HAP-1 (cell line): ENCODE results near the gene VAV2.

Experiments
- DNase-seq, 2 experiments: peaks; one replicate each; pipeline ENCODE4 v3.0.0-alpha.2; 2016 to 2020; ENCODE audit warnings: low spot score in 2 of 2
- H3K27me3 ChIP-seq: fragments of 250-450 bp; sonication (Bioruptor Pico); 2 replicates; pipeline ENCODE4 v1.5.1; 2020; ENCODE audit warnings: low read depth, mild to moderate bottlenecking, moderate library complexity
- H3K36me3 ChIP-seq: fragments of 250-450 bp; sonication (Bioruptor Pico); replicated peaks from 2 replicates; pipeline ENCODE4 v1.5.1; 2020; ENCODE audit warnings: mild to moderate bottlenecking
- H3K4me1 ChIP-seq: fragments of 250-450 bp; sonication (Bioruptor Pico); 2 replicates; pipeline ENCODE4 v1.5.1; 2020; ENCODE audit warnings: mild to moderate bottlenecking
- H3K4me3 ChIP-seq: fragments of 250-450 bp; sonication (Bioruptor Pico); 2 replicates; pipeline ENCODE4 v1.5.1; 2020; ENCODE audit warnings: mild to moderate bottlenecking, moderate library complexity
- H3K9me3 ChIP-seq: fragments of 250-450 bp; sonication (Bioruptor Pico); 2 replicates; pipeline ENCODE4 v1.5.1; 2020; ENCODE audit warnings: mild to moderate bottlenecking, moderate library complexity
- in situ Hi-C: fragments of 300-500 bp; cut with MboI; formaldehyde crosslinking; loops from 3 replicates; pipeline ENCODE4 v1.14.3; 2020; ENCODE audit warnings: low sequenced_read_pairs, inconsistent platforms, mixed read lengths

The VAV2 gene

GRCh38 chr9:133814586-133815208 lies 177.4 kb downstream of the VAV2 start:
- no peaks in the 10 kb centered on the region for H3K4me1 ChIP-seq
- H3K4me3 ChIP-seq = no peak overlapping the region
- peaks cover 4% of the 10 kb centered on the region; the same call in 1 of the 2 replicates for H3K36me3 ChIP-seq
- H3K9me3 ChIP-seq = no peaks in the 10 kb centered on the region
- no peak for DNase-seq
- in situ Hi-C loops = no loop called here
- H3K27me3 ChIP-seq = no peaks in the 10 kb centered on the region

GRCh38 chr9:133813749-133814585 lies 178.2 kb downstream of the VAV2 start:
- H3K4me3 ChIP-seq = no peak overlapping the region
- no peak for DNase-seq
- no peaks in the 10 kb centered on the region for H3K27me3 ChIP-seq
- no peaks in the 10 kb centered on the region for H3K4me1 ChIP-seq
- in situ Hi-C loops = no loop called here
- H3K36me3 ChIP-seq = peaks cover 7% of the 10 kb centered on the region
- H3K9me3 ChIP-seq = no peaks in the 10 kb centered on the region

- DNase-seq = no peak
- Histone ChIP-seq H3K27me3 (no peaks in the 10 kb centered on the region), H3K9me3 (no peaks in the 10 kb centered on the region), H3K4me3 (no peak overlapping the region), H3K4me1 (no peaks in the 10 kb centered on the region), H3K36me3 (peaks cover 7% of the 10 kb centered on the region)
- in situ Hi-C loops = no loop called here
Measured at GRCh38 chr9:133812941-133813748, 179.0 kb downstream of the VAV2 start.

GRCh38 chr9:133812077-133812868 lies 179.9 kb downstream of the VAV2 start:
- Histone ChIP-seq H3K9me3 (no peaks in the 10 kb centered on the region), H3K4me3 (no peak overlapping the region), H3K36me3 (peaks cover 7% of the 10 kb centered on the region), H3K4me1 (no peaks in the 10 kb centered on the region), H3K27me3 (no peaks in the 10 kb centered on the region)
- in situ Hi-C loops = no loop called here
- no peak for DNase-seq

GRCh38 chr9:133811471-133811870 lies 180.7 kb downstream of the VAV2 start:
- H3K36me3 ChIP-seq = peaks cover 3% of the 10 kb centered on the region
- no peaks in the 10 kb centered on the region for H3K27me3 ChIP-seq
- in situ Hi-C loops = no loop called here
- H3K4me1 ChIP-seq = no peaks in the 10 kb centered on the region
- H3K4me3 ChIP-seq = no peak overlapping the region
- no peaks in the 10 kb centered on the region for H3K9me3 ChIP-seq
- DNase-seq = no peak

GRCh38 chr9:133810556-133811195 lies 181.4 kb downstream of the VAV2 start:
- no peak for DNase-seq
- H3K36me3 ChIP-seq = peaks cover 3% of the 10 kb centered on the region
- no peaks in the 10 kb centered on the region for H3K4me1 ChIP-seq
- H3K9me3 ChIP-seq = no peaks in the 10 kb centered on the region
- in situ Hi-C loops = no loop called here
- H3K27me3 ChIP-seq = no peaks in the 10 kb centered on the region
- no peak overlapping the region for H3K4me3 ChIP-seq

- in situ Hi-C loops = no loop called here
Measured at GRCh38 chr9:133809335-133809734, 182.8 kb downstream of the VAV2 start.

GRCh38 chr9:133807818-133808217 lies 184.3 kb downstream of the VAV2 start:
- H3K4me3 ChIP-seq = no peak overlapping the region
- H3K27me3 ChIP-seq = no peaks in the 10 kb centered on the region
- no peak for DNase-seq
- no peaks in the 10 kb centered on the region for H3K4me1 ChIP-seq
- H3K9me3 ChIP-seq = no peaks in the 10 kb centered on the region
- in situ Hi-C loops = no loop called here
- peaks cover 3% of the 10 kb centered on the region for H3K36me3 ChIP-seq

More at GRCh38 chr9:133809335-133809734, 182.8 kb downstream of the VAV2 start:
- H3K27me3 ChIP-seq = no peaks in the 10 kb centered on the region
- DNase-seq = no peak
- H3K9me3 ChIP-seq = no peaks in the 10 kb centered on the region
- no peaks in the 10 kb centered on the region for H3K4me1 ChIP-seq
- H3K36me3 ChIP-seq = peaks cover 3% of the 10 kb centered on the region
- no peak overlapping the region for H3K4me3 ChIP-seq

GRCh38 chr9:133807037-133807436 lies 185.1 kb downstream of the VAV2 start:
- Histone ChIP-seq H3K27me3 (no peaks in the 10 kb centered on the region), H3K4me1 (no peaks in the 10 kb centered on the region), H3K36me3 (peaks cover 3% of the 10 kb centered on the region), H3K9me3 (no peaks in the 10 kb centered on the region), H3K4me3 (no peak overlapping the region)
- in situ Hi-C loops = no loop called here
- DNase-seq = no peak

GRCh38 chr9:133806623-133807010 lies 185.5 kb downstream of the VAV2 start:
- Histone ChIP-seq H3K4me1 (no peaks in the 10 kb centered on the region), H3K27me3 (no peaks in the 10 kb centered on the region), H3K4me3 (no peak overlapping the region), H3K36me3 (peaks cover 3% of the 10 kb centered on the region), H3K9me3 (no peaks in the 10 kb centered on the region)
- no peak for DNase-seq
- in situ Hi-C loops = no loop called here

- Histone ChIP-seq H3K27me3 (no peaks in the 10 kb centered on the region), H3K36me3 (peaks cover 3% of the 10 kb centered on the region), H3K4me1 (no peaks in the 10 kb centered on the region), H3K9me3 (no peaks in the 10 kb centered on the region), H3K4me3 (no peak overlapping the region)
- no peak for DNase-seq
- in situ Hi-C loops = no loop called here
Measured at GRCh38 chr9:133805876-133806622, 186.1 kb downstream of the VAV2 start.

- no peaks in the 10 kb centered on the region; the same call in 1 of the 2 replicates for H3K36me3 ChIP-seq
- in situ Hi-C loops = no loop called here
Measured at GRCh38 chr9:133804199-133804598, 187.9 kb downstream of the VAV2 start.

More at GRCh38 chr9:133804199-133804598, 187.9 kb downstream of the VAV2 start:
- no peak overlapping the region for H3K4me3 ChIP-seq
- H3K27me3 ChIP-seq = no peaks in the 10 kb centered on the region
- H3K9me3 ChIP-seq = no peaks in the 10 kb centered on the region
- no peak for DNase-seq
- no peaks in the 10 kb centered on the region for H3K4me1 ChIP-seq
